K562 treated with DMSO at 1 percent for 12 hours (cell line): ENCODE results near the gene SLC25A26. TPM values are rescaled to one million over a fixed set of nuclear protein-coding genes. Genes with fewer than 3 reads are reported as not detected.

Experiments
- total RNA-seq: library from RNA; unstranded; fragments of 300-600 nt; gene quantifications from 2 replicates; pipeline ENCODE4 v1.2.3, GENCODE V29; 2022; ENCODE audit not compliant: insufficient read depth

The SLC25A26 gene, protein sequence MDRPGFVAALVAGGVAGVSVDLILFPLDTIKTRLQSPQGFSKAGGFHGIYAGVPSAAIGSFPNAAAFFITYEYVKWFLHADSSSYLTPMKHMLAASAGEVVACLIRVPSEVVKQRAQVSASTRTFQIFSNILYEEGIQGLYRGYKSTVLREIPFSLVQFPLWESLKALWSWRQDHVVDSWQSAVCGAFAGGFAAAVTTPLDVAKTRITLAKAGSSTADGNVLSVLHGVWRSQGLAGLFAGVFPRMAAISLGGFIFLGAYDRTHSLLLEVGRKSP
- 10.1 and 11.6 TPM in 2 replicates for total RNA-seq

DNA sequence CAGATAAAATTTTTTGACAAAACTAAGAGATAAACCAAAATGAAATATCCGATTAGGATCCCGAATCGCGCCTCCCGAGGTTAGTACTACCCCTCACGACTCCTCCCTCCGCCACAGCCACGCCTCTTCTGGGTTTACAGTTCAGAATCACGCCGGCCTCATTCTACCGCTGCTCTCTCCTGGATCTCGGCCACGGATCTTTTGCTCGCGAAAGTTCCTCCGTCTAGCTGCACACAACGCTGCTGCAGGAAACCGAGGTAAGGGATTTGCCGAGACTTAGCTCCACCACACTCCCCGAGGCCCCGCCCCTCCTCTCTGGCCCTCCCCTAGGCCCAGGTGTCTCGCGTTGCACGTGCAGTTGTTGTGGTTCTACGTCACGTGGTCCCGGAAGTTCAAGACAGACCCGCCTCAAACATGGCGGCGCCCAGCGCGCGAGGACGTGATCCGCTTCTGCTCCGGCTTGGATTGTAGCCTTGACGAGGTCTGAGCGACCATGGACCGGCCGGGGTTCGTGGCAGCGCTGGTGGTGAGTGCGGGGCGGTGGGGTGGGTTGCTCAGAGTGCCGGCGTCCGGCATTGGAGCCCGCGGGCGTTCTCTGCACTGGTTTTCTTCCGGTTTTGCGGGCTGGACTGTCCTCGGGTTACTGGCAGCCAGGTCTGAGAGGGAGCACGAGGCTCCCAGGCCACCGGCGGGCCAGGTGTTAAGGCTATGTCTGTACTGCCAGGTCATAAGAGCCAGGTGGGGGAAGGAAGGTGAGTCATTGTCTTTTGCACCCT, at the start of gene SLC25A26:
TSS of gene SLC25A26 (plus strand) at position 400 of the 776 bp plus-strand sequence. CDS start at position 494, 94 bp downstream.

Other genes starting within 250 kb of the SLC25A26 start
- 4.7 and 12.1 TPM in 2 replicates for gene MAGI1, start 182.1 kb upstream of the SLC25A26 start, total RNA-seq